GM19328 (cell line): Measurements from ENCODE around the gene RTCB.

Source experiments
- ATAC-seq: cut with Tn5 transposase; IDR thresholded peaks from one replicate; pipeline ENCODE4 v1.9.1; 2021; ENCODE audit warnings: mild to moderate bottlenecking, moderate library complexity; ENCODE audit not compliant: unreplicated experiment

The RTCB gene

DNA sequence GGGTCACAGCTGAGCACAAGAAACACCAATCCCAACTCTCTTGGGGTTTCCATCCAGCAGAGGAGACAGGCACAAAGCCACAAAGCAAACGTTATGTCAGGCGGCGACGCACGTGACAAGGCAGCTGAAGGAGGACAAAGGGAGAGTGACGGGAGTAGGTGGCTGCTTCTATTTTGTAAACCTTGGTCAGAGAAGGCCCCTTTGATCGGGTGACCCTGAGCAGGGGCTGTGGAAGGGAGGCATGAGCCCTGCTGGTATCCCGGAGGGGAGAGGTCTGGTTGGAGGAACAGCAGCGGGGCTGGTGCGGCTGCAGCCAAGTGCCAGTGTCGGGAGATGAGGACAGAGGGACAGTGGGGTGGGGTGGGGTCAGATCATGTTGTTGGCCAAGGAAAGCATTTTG lies 71.6 kb downstream of the RTCB start:
- ATAC-seq = no peak

DNA sequence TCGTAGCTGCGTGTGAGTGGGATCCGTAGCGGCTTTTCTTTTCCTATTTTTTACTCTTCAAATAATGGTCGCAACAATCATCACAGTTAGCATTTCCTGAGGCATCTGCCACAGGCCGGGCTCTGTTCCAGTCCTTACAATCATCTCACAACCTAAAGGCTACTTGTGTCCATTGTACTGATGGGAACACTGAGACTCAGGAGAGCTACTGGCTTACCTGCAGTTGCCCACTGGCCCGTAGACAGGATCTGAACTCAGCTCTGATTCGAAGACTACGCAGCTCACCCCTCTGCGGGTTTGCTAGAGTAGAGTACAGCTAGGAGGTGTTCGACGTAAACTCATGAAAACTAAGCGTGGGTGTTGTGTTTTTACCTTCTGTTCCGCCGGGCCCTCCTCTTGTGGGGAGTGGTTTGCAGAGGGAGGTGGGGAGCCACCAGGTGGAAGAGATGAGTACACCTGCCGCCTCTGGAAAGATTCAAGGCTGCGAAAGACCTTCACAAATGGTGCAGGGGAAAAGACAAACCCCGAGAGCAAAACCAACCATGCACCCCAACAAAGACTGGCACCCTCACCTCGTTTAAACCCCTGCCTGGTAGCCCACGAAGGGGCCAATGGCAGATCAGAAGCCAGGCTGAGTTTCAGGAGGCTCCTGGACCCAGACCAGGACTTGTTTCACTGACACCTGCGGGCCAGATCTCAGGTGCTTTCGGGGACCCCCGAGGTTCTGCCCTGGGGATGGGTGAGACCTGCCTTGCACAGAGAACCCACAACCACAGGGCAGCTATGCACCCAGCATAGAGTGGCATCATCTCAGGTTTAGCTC lies 72.6 kb downstream of the RTCB start:
- no peak for ATAC-seq

DNA sequence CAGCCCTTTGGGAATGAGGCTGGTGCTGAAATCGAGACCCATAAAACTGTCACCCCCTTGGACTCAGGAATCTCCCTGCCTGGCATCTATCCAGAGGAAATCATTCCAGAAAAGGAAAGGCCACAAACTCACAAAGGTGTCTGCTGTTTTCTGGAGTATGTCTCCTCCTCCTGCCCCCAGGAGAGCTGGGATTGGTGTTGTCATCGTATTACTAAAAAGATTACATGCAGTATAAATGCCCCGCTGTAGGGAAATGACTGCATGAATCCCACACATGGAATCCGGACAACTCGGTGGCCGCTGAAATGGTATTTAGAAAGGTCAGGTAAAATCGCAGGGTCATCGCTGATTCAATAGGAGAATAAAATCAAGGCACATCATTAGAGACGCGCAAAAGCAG lies 73.3 kb downstream of the RTCB start:
- ATAC-seq = no peak
